Fibroblast of the conjunctiva (primary cell): Measurements from ENCODE around the gene GASK1A.
"Not testable (repeated sequence)": the region's sequence is repeated elsewhere in the genome, so short reads cannot be mapped to it uniquely, and the experiment has no call there.

ENCODE experiments used
- DNase-seq: peaks from one replicate; pipeline ENCODE4 v3.0.0-alpha.2; 2010; ENCODE audit warnings: low read depth

GASK1A gene

DNA sequence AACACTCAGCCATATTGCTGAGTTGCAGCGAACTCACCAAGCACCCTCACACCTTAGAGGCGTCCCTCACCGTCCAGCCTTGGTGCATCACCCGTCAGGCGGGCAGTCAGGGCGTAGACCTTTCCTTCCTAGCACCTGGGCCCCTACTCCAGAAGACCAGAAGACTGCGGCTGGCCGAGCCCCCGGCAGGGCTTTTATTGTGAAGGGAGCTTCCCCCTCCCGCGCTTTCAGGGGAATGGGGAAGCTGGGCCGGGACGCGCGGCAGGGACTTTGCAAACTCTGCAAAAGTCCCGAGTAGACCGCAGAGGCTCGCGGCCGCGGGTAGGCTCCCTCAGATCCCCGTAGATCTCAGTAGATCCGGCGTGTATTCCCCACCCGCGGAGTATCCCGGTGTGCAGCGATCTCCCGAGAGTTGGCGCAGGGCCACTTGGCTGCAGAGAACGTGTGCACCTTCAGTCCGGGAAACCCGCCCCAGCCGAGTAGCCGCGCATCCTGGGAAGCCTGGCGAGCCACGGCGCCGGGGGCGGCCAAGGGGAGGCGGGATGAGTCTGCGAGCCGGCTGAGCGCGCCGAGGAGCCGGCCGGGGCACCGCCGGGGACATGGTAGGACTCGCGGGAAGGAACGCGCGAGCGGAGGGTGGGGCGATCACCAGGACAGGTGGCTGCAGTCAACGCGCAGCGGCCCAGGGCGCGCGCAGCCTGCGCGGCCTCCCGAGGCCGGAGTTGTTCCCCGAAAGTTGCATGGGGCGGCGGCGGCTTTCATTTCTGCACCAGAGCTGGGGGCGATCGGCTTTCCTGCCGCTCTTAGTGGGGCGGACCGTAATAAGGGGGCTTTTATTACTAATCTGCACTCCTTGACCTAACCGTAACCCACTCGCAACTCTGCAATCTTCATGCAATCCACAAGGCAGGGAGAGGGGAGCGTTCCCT is at the start of gene GASK1A:
Gene GASK1A (plus strand): TSS at position 268 of the 929 bp plus-strand sequence. CDS start 332 bp downstream, at position 600.
- no peak for DNase-seq

DNA sequence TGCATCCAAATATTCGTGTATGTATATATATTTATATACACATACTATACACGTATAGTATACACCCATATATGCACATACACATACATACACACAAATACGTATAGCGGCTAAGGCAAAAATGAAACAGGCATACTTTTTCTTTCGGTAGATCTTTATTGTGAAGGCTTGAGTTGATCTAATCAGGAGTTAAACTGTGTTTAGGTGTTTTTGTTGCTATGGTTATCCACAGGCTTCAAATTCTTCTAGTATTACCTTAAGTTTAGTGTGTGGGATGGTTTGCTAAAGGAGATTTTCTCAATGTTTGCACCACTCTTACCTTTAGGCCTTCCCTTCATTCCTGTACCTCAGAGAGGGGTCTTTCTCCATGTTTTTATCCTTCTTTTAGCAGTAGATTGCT is 45.0 kb upstream of the GASK1A start:
- DNase-seq, result no peak

DNA sequence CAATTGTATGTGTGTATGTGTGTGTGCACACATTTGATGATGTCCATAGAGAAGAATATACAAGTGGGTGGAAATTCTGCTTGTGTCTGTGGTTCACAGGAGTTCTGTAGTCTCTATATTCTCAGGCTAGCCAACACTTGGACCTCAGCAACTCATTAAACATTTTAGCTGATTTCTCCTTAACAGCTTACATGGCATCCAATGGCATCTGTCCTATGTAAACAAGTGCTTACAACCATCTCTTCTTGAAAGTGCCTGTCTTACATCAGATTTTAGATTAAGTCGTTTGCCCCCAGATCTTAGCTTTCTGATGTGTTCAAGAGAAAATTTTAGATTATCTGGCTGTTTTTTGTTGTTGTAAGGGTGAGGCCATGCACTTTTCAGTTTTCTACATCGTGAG is 44.2 kb upstream of the GASK1A start:
- DNase-seq, result no peak

DNA sequence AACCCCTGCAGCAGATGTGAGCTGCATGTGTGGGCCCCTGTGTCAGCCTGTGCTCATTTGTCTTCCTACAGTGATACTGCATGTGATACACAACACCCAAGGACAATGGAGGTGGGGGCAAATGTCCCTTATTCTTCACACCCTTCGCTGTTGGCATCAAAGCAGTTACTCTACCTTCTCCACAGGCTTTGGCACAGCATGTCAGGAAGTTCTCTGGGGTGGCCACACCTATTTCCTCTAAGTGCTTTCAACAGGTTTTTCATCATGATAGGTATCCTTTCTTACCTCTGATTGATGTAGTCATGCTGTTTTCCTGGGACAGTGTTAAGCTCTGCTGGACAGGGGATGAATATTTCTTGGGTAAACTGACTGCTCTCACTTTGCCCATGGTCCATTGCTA is 43.6 kb upstream of the GASK1A start:
- no peak for DNase-seq

DNA sequence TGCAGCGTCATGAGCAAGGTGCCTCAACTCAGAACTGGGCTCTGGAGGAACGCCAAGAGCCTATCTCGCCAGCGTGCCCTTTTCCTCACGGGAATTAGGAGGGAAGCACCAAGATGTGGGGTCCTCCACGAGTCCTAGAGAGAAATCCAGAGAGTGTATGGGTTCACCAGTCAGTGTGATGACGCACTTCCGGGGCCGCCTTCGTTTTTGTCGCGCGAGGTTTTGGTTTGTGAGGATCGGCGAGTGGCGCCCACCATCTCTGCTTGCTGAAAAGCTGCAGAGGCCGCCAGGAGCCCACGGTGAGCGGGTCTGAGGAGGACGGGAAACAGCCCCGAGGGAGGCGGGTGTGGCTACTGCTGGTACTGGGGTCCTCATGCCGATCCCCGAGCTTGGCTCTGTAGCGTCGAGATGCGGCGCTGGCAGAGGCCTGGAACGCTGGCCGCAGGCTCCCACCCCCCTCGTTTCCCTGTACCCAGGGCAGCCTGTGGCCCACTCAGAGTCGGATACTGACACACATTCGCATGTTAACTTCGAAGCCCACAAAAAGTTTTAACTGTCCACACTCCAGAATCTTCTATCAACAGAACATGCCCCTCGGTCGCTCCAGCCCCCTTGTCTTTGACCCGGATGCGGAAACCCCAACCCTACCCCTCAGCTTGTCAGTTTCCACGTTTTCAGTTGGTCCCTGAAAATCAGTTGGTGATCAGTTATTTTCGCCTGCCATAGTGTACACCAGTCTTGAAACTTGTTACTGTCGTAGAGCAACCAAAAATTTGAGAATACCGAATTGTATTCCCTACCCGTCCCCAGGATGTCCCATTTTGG is 42.7 kb upstream of the GASK1A start:
- DNase-seq, result no peak

DNA sequence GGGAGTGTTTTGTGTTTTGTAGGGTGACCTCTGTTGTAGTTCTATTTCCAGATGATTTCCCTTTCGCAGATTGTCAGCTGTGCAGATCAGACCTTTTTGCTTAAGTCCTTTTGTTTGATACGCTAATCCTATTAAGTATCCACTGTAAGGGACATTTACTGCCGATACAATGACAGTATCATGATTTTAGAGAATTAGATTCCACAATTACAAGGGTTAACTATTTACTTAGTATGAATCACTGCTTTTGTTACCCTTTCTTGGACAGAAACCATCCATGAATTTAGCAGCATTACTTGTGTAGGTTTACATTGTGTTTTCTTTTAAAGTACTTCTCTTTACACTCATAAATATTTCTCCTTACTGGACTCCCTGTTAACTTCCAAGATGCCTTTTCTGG is 41.8 kb upstream of the GASK1A start:
- no peak for DNase-seq

DNA sequence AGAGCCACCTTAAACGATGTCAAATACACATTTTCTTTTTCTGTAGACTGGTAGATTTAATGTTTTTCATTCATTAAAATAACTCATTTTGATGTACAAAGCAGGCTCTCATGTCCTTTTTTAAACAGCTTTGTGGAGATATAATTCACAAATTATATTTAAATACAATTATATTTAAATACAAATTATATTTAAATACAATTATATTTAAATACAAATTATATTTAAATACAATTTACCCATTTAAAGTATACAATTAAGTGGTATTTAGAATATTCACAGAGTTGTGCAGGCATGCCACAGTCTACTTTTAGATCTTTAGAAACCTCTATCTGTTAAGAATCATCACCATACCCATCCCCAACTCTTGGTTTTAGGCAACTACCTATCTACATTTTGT is 36.4 kb upstream of the GASK1A start:
- no peak for DNase-seq

DNA sequence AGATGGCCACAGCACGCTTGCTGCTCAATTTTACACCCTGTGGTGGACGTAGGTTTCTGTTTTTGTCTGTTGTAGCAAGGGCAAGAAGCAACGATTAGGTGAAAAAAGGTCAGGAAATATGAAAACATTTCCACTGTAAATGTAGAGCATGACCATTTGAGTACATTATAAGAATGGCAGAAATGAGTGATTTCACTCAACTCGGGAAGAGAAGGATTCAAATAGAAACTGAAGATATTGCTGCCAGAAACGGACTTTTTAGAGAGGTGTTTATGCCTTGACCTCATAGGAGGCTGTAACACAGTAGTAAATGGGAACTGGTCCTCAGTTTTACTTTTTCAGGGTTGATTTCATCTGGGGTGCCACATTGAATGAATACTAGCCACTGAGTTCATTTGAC is 33.1 kb upstream of the GASK1A start:
- no peak for DNase-seq

DNA sequence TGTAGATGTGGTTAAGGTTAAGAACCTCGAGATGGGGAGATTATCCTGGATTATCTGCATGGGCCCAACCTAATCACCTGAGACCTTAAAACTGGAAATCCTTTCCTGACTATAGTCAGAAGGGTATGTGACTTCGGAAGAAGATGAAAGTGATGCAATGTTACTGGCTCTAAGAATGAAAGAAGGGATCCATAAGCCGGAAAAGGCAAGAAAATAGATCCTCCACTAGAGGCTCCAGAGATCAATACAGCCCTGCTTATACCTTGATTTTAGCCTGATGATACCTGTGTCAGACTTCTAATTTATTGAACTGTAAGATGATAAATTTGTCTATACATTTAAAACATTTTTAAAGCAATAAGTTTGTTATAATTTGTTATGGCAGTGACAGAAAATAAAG is 21.5 kb upstream of the GASK1A start:
- DNase-seq, result no peak

DNA sequence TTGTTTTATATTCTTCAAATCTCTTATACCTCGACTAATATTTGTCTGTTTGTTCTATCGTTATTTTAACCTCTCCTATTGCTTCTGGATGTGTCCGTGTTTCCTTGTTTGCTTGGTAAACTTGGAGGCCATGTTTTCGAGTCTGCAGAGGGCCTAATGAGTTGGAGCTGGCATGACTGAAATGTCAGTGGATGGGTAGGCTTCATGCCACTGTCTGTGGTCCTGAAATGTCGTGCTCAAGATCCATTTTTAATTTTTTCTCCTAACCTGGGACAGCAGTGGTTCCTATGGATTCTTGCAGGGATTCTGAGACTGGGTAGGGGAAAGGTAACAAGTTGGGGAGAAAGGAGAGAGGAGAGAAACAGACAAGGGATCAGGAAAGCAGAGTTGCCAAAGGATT is 18.8 kb upstream of the GASK1A start:
- no peak for DNase-seq

DNA sequence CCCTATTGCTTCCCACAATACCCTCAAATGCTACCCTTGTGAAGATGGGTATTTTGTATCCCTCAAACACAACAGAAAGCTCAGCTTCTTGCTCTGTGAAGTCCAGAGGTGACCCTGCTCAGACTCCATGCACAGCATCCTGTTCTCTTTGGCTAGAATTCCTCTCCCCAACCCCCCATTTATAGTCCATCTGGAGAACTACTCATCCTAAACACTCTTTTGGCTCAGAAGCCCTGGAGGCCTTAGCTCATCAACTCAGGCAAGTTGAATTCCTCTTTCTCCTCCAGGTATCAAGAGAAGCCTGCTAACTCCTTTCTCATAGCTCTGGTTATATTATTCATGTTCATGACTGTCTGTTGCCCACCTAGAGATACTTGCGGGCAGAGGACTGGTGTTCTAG is 18.3 kb upstream of the GASK1A start:
- DNase-seq, result no peak

DNA sequence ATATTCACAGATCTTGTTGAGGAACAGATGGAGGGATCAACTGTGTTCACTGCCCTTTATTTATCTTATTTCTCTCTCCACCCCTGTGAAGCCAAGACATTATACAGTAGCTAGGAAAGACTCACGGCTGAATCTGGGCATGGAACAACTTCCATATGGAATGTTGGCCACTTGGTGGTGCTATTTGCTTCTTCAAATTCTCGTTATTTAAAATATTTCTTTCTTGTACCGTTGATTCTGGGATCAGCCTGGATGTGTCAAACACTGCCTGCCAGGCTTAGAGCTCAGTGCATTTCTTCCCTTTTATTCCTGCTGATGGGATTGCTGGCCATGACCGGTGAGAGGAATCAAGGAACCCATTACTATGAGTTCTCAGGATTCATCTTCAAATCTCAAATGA is 17.5 kb upstream of the GASK1A start:
- peak; percentile 28 for DNase-seq

DNA sequence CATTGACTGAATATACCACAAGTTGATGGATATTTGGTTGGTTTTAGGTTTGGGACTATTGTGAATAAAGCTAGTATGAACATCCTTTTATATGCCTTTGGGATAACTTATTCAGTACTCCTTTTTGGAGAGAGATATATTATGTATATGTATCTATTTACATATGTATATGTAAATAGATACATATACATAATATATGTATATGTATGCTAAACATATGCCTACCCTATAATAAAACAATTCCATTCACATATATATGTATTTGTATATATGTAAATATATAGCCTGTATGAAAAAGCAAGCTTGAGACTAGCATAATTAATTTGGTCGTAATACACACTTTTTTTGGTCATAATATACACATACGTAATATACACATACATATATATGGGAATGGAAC is 15.8 kb upstream of the GASK1A start:
- DNase-seq, result no peak

DNA sequence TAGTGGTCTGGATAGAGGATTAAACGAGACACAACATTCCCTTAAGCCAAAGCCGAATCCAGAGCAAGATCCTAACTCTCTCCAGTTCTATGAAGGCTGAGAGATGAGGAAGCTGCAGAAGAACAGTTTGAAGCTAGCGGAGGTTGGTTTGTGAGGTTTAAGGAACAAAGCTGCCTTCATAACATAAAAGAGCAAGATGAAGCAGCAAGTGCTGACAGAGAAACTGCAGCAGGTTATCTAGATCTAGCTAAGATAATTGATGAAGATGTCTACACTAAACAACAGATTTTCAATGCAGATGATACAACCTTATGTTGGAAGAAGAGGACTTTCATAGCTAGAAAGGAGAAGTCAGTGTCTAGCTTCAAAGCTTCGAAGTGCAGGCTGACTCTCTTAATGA is 14.8 kb upstream of the GASK1A start:
- DNase-seq, result no peak

DNA sequence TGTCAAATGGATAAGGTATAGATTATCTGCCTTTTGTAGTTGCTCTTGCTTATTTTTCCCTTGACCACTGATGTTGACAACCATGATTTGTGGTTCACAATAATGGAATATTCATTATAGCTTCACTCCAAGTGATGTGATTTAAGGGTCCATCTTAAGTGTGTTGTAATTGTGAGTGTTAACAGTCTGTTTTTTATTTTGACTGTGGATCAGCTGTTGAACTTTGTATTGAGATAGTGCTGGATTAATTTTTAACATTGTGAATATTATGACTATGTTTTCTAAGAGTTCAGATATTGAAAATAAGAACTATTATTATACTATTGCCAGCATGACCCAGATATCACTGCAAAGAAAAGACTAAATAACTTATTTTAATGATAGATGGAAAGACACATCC is 8.6 kb upstream of the GASK1A start:
- no peak for DNase-seq

DNA sequence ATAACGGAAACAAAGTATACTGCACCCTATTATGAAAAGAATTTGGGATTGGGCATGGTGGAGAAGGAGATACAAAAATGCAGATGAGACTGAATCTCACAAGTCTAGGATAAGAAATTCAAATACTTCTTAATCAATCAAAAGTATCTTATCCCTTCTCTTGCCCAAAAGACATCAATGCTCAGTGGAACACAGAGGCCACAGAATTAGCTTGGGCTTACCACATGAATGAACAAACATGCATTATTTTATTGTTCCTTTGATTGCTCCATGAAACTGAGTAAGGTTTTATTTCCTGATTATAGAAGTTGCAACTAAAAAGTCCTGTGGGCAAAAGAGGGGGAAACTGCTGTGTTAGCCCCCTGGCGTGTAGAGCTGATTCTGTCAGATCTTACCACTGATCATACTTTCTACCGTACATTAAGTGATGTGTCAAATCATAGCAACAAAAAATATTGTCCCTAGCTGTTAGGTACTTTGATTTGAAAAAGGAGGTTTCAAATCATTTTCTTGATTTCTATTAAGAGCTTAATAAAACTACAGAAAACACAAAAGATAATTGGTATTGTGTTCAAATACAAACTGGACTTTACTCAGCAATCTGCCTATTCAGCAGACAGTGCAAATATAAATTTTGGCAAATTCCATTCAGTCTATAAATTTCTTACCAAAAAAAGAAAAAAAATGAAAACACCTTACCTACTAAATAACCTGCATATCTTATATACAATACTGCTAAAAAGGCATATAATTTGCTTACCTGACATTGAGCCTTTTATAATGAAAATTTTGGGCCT is 7.9 kb upstream of the GASK1A start:
- DNase-seq, result no peak

DNA sequence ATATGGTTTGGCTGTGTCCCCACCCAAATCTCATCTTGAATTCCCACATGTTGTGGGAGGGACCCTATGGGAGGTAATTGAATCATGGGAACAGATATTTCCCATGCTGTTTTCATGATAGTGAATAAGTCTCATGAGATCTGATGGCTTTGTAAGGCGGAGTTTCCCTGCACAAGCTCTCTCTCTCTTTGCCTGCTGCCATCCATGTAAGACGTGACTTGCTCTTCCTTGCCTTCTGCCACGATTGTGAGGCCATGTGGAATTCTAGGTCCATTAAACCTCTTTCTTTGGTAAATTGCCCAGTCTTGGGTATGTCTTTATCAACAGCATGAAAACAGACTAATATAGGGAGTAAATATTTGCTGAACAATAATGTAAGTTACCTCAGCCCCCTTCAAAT is 4.2 kb upstream of the GASK1A start:
- DNase-seq, result not testable (repeated sequence)

DNA sequence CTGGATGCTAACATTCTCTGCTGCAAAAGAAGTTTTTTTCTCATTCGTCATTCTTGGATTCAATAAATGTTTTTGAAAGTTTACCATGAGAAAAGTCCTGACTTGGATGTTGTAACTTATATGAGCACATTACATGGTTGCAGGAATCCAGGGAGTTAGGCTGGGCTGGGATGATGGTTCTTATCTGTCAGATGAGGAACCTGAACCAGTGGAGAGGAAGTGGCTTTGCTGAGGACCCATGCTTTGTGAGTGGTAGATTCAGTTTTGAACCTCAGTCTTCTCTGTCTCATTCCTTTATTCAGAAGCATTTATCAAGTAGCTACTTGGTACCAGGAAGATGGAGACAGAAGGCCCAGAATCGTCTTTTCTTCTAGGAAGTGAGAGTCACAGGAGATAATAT is 3.7 kb upstream of the GASK1A start:
- DNase-seq, result no peak

DNA sequence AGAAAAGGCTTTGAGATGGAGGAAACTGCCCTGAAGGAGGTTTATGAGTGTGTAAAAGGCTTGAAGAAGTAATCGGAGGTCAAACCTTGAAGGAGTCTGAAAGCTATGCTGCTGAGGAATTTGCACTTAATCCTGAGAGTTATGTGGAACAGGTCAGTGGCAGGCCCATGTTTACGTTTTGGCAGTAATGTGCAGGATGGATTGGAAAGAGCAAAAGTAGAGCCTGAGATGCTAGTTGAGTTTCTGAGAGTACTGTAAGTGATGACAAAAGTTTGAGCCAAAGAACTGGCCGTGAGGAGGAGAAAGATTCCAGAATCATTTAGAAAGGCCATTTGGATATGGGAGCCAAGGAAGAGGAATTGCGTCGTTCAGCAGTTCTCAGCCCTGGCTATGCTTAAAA is 3.2 kb upstream of the GASK1A start:
- DNase-seq, result no peak

DNA sequence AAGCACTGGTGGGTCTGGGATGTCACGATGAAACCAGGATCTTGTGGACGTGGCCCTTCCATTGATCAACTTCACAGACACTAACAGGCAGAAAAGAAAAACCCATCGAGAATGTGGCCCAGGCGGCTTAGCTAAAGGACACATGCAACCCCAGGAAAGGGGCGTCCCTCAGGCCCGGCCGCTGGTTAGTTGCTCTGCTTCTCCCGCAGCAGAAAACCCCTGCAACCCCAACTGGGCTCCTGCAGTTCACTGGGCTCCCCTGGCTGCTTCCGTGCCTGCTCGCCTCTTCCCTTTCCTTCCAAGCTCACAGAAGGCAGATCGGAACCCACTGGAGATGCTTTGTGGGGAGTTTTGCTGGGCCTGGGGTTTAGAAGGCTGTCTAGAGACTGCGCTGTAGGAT is 1.1 kb downstream of the GASK1A start:
- no peak for DNase-seq

DNA sequence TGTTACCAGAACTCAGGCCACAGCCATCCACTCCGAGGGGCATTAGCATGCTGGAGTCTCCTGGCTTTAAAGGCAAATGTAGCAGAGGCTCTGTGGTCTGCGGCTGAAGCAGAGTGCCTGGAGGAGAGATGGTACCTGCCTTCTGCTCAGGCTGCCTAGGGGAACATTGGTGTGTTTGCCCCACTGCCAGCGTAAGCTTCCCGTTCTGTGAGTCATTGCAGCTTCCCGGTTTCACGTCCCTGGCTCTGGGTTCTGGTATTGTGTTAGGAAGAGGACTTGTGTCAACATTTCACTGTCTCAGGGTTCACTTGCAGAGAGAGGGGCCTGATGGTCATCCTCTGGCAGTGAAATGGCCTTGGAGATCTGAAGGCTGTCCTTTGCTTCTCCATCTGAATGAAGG is 1.8 kb downstream of the GASK1A start:
- DNase-seq, result no peak

DNA sequence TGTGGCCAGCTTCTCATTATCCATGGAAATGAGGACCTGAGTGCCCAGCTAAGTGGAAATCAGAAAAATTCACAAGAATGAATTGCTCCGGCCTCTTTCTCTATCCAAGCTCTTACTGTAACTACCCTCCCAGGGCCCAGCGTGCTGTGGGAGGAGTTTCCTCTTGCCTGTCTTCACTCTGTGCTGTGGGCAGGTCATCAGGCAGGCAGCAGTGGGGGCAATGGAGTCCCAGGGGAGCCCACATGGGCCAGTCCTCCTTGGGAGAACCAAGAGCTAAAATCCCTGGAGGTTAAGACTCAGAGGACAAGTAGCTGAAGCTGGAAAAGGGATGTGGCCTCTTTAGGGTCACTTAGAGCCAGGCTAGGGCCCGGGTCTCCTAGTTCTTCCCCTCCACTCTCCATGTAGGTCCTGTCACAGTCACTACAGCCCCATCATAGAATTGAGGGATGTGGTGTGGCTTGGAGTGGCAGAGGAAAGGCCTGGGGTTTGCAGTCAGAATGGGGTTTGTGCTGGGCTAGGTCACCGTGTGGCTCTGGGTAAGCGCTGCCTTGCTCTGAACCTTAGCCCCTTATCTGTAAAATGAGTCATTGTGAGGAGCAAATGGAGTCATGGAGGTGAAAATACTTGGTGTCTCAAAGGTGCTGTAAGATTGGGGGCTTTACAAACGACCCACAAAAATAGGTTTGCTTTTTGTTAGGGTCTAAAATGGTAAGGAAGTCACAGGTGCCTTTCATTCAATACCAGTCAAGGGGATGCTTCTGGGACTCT is 3.7 kb downstream of the GASK1A start:
- no peak for DNase-seq
